Immature natural killer cell (primary cell): ENCODE data around the gene EML6. TPM values are rescaled to one million over a fixed set of nuclear protein-coding genes. Genes with fewer than 3 reads are reported as not detected.

Experiments used
- DNase-seq, 3 donors: peaks; one replicate each; pipeline ENCODE4 v3.0.0; 2022; ENCODE audit warnings: mixed read lengths in 1 of 3
- H3K27ac Mint-ChIP-seq, 6 donors: one replicate each; pipeline ENCODE4 v1.8.0; 2020; ENCODE audit warnings: mixed read lengths in 6 of 6, mild to moderate bottlenecking in 5 of 6, inconsistent platforms in 4 of 6, moderate library complexity in 3 of 6
- H3K27me3 Mint-ChIP-seq, 3 donors: one replicate each; pipeline ENCODE4 v1.8.0; 2020 to 2021; ENCODE audit warnings: low read depth in 3 of 3, mild to moderate bottlenecking in 3 of 3, mixed read lengths in 3 of 3, moderate library complexity in 3 of 3, inconsistent platforms in 1 of 3
- H3K36me3 Mint-ChIP-seq, 3 donors: one replicate each; pipeline ENCODE4 v1.8.0; 2020; ENCODE audit warnings: mixed read lengths in 3 of 3, inconsistent platforms in 2 of 3, mild to moderate bottlenecking in 2 of 3
- H3K4me1 Mint-ChIP-seq, 2 donors: one replicate each; pipeline ENCODE4 v1.8.0; 2020; ENCODE audit warnings: inconsistent platforms in 2 of 2, mild to moderate bottlenecking in 2 of 2, mixed read lengths in 2 of 2, moderate library complexity in 1 of 2
- H3K4me3 Mint-ChIP-seq, 5 donors: one replicate each; pipeline ENCODE4 v1.8.0; 2020; ENCODE audit warnings: mild to moderate bottlenecking in 5 of 5, mixed read lengths in 5 of 5, inconsistent platforms in 3 of 5, moderate library complexity in 3 of 5
- H3K9me3 Mint-ChIP-seq, 6 donors: one replicate each; pipeline ENCODE4 v1.8.0; 2020; ENCODE audit warnings: mild to moderate bottlenecking in 6 of 6, mixed read lengths in 6 of 6, inconsistent platforms in 4 of 6, moderate library complexity in 3 of 6
- polyA plus RNA-seq, 3 donors: library from polyadenylated mRNA; unstranded; fragments of 300-500 nt; fragmentation: Illumina TruSeq; gene quantifications; one replicate each; pipeline ENCODE4 v1.2.3, GENCODE V29; 2021

Gene EML6
- polyA plus RNA-seq, 3 donors from 2014 or later, result 0.02 TPM; not detected in 2

DNA sequence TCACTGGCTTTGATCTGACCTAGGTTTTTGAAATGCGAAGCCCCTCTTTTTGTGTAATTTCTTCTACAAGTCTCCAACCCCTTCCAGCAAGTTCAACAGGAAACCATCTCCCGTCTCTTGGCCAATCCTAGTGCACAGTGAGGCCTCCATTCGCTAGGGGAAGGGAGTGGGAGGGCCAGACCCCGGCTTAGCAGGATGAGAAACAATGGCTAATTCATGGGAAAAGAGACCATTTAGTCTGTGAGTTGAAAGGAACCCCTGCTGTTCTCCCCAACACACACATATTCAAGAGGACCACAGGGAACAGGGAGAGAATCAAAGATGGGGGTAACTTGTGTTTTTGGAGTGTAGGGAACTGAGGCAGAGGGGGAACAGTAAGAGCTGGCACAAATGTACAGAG is 243.8 kb downstream of the EML6 start:
- H3K27ac Mint-ChIP-seq, result peak overlapping the region in 4 of 6 donors; percentile 7 to 84 (median 53)
- peaks cover 83 to 89% of the 10 kb centered on the region in 2 donors for H3K4me1 Mint-ChIP-seq
- peaks cover 0 to 2% (median 1%) of the 10 kb centered on the region in 3 donors for H3K27me3 Mint-ChIP-seq
- no peak overlapping the region for H3K4me3 Mint-ChIP-seq
- H3K9me3 Mint-ChIP-seq, result no peaks in the 10 kb centered on the region
- peaks cover 0 to 20% (median 12%) of the 10 kb centered on the region in 3 donors for H3K36me3 Mint-ChIP-seq
- DNase-seq, result no peak

DNA sequence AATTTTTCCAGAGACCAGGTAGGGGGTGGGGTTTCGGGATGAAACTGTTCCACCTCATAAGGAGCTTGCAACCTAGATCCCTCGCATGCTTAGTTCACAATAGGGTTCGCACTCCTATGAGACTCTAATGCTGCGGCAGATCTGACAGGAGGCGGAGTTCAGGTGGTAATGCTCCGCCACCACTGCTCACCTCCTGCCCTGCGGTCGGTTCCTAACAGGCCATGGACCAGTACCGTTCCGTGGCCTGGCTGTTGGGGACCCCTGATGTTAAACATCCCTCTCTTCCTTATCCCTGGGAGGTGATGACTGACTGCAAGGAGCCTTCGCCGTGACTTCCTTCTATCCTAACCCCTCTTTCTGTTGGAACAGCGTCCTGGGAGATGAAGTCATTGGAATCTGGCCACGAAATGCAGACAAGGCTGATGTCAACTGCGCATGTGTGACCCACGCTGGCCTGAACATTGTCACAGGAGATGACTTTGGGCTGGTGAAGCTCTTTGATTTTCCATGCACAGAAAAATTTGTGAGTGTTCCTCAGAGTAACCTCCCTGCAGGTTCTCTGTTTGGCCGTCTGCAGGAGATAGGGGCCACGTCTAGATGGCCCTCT is 244.4 kb downstream of the EML6 start:
- Mint-ChIP-seq H3K4me1 (peaks cover 83 to 92% of the 10 kb centered on the region in 2 donors), H3K27ac (peak overlapping the region in 5 of 6 donors; percentile 44 to 84 (median 59)), H3K9me3 (no peaks in the 10 kb centered on the region), H3K27me3 (peaks cover 0 to 2% (median 1%) of the 10 kb centered on the region in 3 donors), H3K4me3 (no peak overlapping the region), H3K36me3 (peaks cover 0 to 20% (median 11%) of the 10 kb centered on the region in 3 donors)
- DNase-seq, result no peak

DNA sequence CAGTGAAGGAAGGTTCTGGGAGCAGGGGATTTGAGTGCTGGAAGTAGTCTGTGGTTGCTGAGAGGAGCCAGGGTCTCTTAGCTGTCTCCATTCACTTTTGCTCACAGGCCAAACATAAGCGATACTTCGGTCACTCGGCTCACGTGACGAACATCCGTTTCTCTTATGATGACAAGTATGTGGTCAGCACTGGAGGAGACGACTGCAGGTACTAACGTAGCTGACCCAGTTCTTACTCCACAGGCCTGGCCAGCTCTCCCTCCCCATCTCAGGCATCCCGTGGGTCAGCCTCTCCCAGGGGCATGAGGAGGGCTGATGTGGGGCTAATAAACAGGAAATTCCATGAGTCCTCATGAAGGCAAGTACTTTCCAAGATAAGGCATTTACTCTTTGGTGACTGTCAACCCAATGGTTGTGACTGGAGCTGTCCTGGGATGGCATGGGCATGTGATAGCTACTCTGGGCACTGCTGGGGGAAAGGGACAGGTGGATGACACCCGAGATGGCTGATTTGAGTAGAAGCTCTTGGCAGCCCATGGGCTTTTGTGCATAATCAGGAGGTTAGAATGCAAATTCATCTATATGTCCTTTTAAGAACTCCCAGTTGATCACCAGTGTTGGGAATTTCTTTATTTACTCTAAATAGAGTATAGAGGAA is 245.2 kb downstream of the EML6 start:
- peak overlapping the region; percentile 44 to 86 (median 68) for H3K27ac Mint-ChIP-seq
- no peak for DNase-seq
- H3K4me1 Mint-ChIP-seq, result peaks cover 80 to 94% of the 10 kb centered on the region in 2 donors
- H3K36me3 Mint-ChIP-seq, result peaks cover 0 to 20% (median 11%) of the 10 kb centered on the region in 3 donors
- peaks cover 0 to 2% (median 1%) of the 10 kb centered on the region in 3 donors for H3K27me3 Mint-ChIP-seq
- no peaks in the 10 kb centered on the region for H3K9me3 Mint-ChIP-seq
- H3K4me3 Mint-ChIP-seq, result no peak overlapping the region

DNA sequence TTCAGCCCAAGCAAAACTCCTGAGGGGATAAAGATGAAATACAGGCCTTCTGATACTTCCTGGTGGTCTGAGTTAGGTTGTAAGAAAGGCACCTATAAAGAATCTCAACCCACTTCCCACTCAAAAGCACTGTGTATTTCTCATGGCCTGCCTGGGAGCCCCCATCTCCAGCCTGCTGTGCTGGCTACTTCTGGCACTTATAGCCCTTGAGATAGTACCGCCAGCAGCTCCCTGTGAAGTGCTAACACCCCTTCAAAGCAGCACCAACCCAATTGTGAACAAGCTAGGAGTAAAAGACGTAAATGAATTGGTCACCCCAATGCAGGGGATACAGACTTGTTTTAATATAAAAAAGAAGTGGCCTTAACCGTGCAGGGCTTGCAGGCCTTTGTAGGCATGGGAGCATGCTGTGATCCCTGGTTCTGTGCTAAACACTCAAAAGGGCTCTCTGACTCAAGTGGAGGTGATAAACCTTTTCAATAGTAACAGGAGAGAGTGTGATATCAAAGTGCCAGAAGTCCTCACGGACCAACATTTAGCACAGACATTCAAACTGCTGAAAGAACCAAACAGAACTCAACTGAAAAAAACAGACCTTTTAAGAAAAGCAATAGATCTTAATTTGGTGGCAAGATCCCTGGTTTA is 246.0 kb downstream of the EML6 start:
- Mint-ChIP-seq H3K9me3 (no peaks in the 10 kb centered on the region), H3K27me3 (peaks cover 0 to 2% (median 1%) of the 10 kb centered on the region in 3 donors), H3K36me3 (peaks cover 0 to 20% (median 11%) of the 10 kb centered on the region in 3 donors), H3K27ac (peak overlapping the region in 5 of 6 donors; percentile 5 to 87 (median 74)), H3K4me1 (peaks cover 74 to 90% of the 10 kb centered on the region in 2 donors), H3K4me3 (no peak overlapping the region)
- DNase-seq, result no peak

DNA sequence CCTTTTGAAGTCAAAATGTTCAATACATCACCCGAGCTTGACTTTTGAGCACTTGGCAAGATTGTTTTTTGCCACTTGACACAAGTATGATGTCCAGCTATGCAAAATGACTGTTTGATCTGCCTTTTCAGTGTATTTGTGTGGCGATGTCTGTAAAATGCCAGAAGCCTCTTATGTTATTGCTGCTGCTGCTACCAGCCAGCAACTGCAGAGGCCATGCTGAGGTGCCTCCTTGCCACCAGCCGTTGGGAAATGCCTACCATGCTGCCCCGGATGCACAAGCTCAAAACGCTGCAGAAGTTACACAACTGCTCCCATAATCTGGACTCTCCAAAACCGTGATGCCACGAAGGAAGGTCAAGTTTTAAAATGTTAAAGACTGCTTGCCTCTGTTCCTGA is 246.5 kb downstream of the EML6 start:
- H3K4me3 Mint-ChIP-seq, result no peak overlapping the region
- peak overlapping the region in 5 of 6 donors; percentile 5 to 55 (median 40) for H3K27ac Mint-ChIP-seq
- peaks cover 0 to 20% (median 11%) of the 10 kb centered on the region in 3 donors for H3K36me3 Mint-ChIP-seq
- no peak for DNase-seq
- peaks cover 0 to 2% (median 1%) of the 10 kb centered on the region in 3 donors for H3K27me3 Mint-ChIP-seq
- peaks cover 73 to 85% of the 10 kb centered on the region in 2 donors for H3K4me1 Mint-ChIP-seq
- H3K9me3 Mint-ChIP-seq, result no peaks in the 10 kb centered on the region

DNA sequence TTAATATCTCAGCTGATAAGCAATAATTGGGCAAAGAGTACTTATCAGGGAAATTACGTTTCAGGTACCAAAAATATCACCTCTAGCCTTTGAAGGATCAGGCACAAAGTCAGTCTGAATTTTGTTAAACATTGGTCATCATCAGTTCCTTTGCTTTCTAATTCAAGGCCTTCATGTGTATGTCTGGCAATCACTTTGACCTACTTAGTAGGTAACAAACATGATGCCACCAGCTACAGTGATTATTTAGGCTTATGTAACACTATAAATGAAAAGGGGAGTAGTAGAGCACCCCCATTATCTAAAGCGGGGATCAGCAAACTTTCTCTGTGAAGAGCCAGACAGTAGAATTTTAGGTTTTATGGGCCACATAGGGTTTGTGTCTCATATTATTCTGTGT is 251.7 kb downstream of the EML6 start:
- H3K9me3 Mint-ChIP-seq, result no peaks in the 10 kb centered on the region
- DNase-seq, result no peak
- H3K27ac Mint-ChIP-seq, result peak overlapping the region in 1 of 6 donors; percentile 40
- peaks cover 63 to 78% of the 10 kb centered on the region in 2 donors for H3K4me1 Mint-ChIP-seq
- no peak overlapping the region for H3K4me3 Mint-ChIP-seq
- no peaks in the 10 kb centered on the region for H3K27me3 Mint-ChIP-seq
- H3K36me3 Mint-ChIP-seq, result peaks cover 0 to 5% (median 0%) of the 10 kb centered on the region in 3 donors

DNA sequence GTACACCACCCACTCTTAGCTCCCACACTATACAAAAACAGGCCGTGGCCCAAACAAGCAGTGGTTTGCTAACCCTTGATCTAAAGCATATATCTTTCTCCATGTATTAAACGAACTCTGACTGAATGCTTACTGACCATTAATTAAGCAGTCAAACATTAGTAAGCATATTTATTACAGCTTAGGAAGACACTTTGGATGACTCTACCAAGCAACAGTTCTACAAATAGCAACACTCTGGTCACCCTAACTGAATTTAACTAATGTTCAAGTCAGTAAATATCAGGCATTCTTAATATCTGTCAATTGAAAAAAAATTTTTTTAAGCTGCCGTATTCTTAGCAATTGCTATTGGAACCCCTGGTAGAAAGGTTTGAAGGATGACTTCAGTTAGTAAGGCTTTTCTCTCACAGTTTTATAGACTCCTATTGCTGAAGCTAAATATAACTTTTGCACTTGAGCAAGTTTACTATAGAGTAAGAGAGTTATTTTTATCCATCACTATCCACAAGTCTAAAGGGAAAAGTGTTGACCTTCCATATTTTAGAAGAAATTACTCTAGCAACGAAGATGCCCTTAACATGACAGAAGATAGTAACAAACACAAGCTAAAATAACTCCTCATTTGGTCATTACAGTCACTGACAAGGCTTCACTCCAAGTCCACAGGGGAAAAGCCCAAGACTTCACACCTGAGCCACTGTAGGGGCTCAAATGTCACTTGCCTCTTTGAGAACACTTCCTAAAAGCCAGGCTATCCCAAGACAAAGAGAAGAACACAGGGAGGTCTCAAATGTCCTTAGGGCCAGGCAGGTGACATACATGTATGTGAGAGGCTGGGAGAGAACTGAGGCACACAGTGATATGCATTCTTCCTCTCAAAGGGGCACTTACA is 252.4 kb downstream of the EML6 start:
- no peak overlapping the region for H3K4me3 Mint-ChIP-seq
- H3K36me3 Mint-ChIP-seq, result peaks cover 0 to 4% (median 0%) of the 10 kb centered on the region in 3 donors
- H3K27me3 Mint-ChIP-seq, result peaks cover 0 to 3% (median 0%) of the 10 kb centered on the region in 3 donors

DNA sequence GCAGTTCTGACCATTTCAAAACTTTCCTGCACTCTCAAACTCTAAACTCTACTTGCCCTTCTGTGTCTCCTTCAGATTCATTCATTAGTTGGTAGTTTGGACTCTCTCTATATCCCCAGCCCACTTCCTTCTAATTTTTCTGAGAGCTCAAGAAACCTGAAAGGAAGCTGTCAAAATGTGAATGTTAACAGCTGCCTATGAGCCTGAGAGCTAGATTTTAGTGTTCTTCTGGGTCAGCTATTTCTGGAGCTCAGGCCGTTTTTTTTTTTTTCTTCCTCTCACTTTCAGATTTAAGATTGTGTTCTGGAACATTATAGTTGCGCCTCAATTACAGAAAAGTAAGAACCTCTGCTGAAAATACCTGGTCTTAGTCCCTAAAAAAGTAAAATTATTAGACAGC is 253.7 kb downstream of the EML6 start:
- H3K36me3 Mint-ChIP-seq, result peaks cover 0 to 7% (median 0%) of the 10 kb centered on the region in 3 donors
- H3K27me3 Mint-ChIP-seq, result peaks cover 0 to 3% (median 0%) of the 10 kb centered on the region in 3 donors
- no peaks in the 10 kb centered on the region for H3K9me3 Mint-ChIP-seq
- H3K4me3 Mint-ChIP-seq, result peak overlapping the region in 3 of 5 donors; percentile 4 to 27 (median 22)
- H3K4me1 Mint-ChIP-seq, result peaks cover 59 to 75% of the 10 kb centered on the region in 2 donors
- no peak for DNase-seq
- H3K27ac Mint-ChIP-seq, result peak overlapping the region; percentile 45 to 84 (median 66)

More for the DNA sequence above, 252.4 kb downstream of the EML6 start:
- no peak for DNase-seq
- H3K27ac Mint-ChIP-seq, result peak overlapping the region in 4 of 6 donors; percentile 45 to 75 (median 50)
- peaks cover 63 to 78% of the 10 kb centered on the region in 2 donors for H3K4me1 Mint-ChIP-seq
- H3K9me3 Mint-ChIP-seq, result no peaks in the 10 kb centered on the region

DNA sequence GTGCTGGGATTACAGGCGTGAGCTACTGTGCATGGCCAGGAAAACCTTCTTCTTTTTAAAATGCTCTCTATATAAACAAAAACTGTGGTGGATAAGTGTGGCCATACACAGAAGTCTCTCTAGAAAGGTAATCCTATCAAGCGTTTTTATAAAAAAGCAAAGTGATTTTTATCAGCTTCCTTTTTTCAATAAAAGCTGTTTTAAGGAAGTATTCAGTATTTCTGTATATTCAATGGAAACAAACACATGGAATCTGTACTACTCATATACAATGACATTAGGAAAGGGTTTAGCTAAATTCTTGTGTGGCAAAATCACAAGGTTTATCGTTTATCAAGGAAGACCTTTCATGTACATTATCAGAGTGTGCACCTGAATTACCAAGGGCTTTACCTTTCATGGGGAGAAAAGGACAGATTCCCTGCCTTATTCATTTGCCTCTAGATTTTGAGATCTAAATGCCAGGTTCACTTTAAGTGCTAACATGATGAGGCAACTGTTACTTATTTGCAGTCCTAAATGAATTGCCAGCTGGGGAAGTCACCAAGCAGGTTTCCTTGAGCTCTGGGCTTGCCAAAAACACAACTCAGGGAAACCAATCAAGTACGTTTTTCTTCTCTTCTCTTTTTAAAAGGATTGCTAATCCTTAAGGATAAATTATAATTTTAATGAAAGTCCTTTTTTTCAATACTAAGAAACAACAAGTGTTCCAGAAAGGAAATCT is 256.0 kb downstream of the EML6 start:
- Mint-ChIP-seq H3K4me1 (peaks cover 69 to 80% of the 10 kb centered on the region in 2 donors), H3K27ac (peak overlapping the region; percentile 11 to 60 (median 34)), H3K9me3 (no peaks in the 10 kb centered on the region), H3K4me3 (peak overlapping the region in 2 of 5 donors; percentile 12 to 14), H3K36me3 (peaks cover 0 to 4% (median 0%) of the 10 kb centered on the region in 3 donors), H3K27me3 (peaks cover 0 to 3% (median 0%) of the 10 kb centered on the region in 3 donors)
- DNase-seq, result no peak

DNA sequence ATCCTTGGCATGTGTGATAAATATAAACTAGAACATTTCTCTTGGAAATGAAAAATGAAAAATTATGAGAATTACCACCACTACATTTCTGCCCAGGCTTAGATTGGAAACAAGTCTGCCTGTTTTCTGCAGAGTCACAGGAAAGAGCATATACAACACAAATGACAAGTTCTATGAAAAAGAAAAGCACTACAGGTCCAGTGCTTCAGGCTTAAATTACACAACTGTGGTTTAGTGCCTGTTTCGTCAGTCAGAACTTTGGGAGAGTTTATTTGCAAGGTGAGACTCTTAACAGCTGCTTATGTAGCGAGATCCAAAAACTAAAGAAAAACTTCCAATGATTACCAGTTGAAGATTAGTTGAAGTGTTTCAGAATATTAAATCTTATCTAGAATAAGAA is 257.9 kb downstream of the EML6 start:
- H3K27me3 Mint-ChIP-seq, result peaks cover 0 to 3% (median 0%) of the 10 kb centered on the region in 3 donors
- H3K9me3 Mint-ChIP-seq, result no peaks in the 10 kb centered on the region
- peaks cover 4 to 9% (median 7%) of the 10 kb centered on the region in 3 donors for H3K36me3 Mint-ChIP-seq
- H3K27ac Mint-ChIP-seq, result peak overlapping the region; percentile 8 to 76 (median 56)
- DNase-seq, result no peak
- no peak overlapping the region for H3K4me3 Mint-ChIP-seq
- H3K4me1 Mint-ChIP-seq, result peaks cover 61 to 78% of the 10 kb centered on the region in 2 donors

DNA sequence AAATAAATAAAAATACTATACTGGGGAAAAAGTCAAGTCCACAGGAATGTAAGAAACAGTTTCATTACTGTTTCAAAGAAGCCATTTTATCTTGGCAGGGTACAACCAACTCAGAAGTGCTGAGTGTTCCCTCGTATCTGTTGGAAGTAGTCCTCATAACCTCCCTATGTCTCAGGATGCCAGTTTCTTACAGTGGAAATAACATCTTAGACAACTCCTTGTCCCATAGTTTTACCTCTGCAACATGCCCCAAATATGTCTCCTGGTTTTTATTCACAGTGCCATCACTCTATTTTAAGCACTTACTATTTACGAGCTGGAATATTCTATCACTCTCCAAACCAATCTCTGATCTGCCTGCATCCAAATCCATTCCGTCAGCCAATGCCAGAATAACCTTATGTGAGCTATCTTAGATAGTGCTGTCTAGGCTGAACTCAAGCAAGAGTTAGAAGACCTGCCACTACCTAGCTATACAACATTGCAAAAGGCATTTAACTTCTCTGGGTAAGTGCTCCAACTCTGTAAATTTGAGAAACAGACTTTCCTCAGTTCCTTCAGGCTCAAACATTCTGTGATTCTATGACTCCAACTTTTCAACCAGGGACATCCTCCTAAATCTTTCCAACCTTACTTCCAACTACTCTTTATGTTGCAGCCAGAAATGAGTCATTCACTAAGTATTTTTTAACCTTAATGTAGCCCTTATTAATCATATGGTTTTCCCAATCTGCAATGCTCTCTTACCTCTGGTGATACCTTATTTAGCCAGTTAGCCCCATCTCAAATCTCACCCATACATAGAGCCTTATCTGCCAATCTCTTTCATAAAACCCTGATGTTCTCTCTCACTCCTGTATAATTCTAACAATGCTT is 260.1 kb downstream of the EML6 start:
- peak overlapping the region; percentile 4 to 36 (median 6) for H3K27ac Mint-ChIP-seq
- H3K27me3 Mint-ChIP-seq, result peaks cover 0 to 3% (median 0%) of the 10 kb centered on the region in 3 donors
- peaks cover 9 to 14% (median 12%) of the 10 kb centered on the region in 3 donors for H3K36me3 Mint-ChIP-seq
- DNase-seq, result no peak
- H3K9me3 Mint-ChIP-seq, result no peaks in the 10 kb centered on the region
- H3K4me3 Mint-ChIP-seq, result no peak overlapping the region
- H3K4me1 Mint-ChIP-seq, result peaks cover 61 to 77% of the 10 kb centered on the region in 2 donors

DNA sequence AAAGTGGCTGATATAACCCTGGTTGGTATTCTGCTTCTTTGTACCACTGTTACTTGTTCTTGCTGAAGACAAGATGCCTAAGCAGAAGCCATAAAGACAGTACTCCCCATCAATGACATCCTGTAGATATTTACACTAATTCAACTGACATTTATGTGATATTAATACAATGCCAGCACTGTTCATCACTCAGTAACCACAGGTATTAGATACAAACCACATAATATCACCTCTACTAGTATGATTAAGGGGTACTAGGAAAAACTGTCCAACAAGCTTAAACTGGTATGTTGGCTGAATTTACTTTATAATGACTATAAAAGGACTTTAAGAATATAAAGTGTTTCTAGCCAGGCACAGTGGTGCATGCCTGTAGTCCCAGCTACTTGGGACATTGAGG is 261.0 kb downstream of the EML6 start:
- no peak for DNase-seq
- Mint-ChIP-seq H3K4me1 (peaks cover 62 to 81% of the 10 kb centered on the region in 2 donors), H3K4me3 (no peak overlapping the region), H3K36me3 (peaks cover 9 to 14% (median 12%) of the 10 kb centered on the region in 3 donors), H3K9me3 (no peaks in the 10 kb centered on the region), H3K27me3 (peaks cover 0 to 3% (median 0%) of the 10 kb centered on the region in 3 donors), H3K27ac (peak overlapping the region in 1 of 6 donors; percentile 28)
